WTC11 (cell line): ENCODE results near the gene KIF19.

Experiments
- CTCF ChIP-seq: fragments of 200-600 bp; IDR thresholded peaks from 2 replicates; pipeline ENCODE4 v1.8.0; 2022; ENCODE audit warnings: antibody characterized with exemption
- ETV6 ChIP-seq: sonication (generic); formaldehyde crosslinking; IDR thresholded peaks from 2 replicates; pipeline ENCODE4 v1.8.1; 2022; ENCODE audit warnings: mild to moderate bottlenecking, missing genetic modification reagents
- JUN ChIP-seq: sonication (generic); formaldehyde crosslinking; IDR thresholded peaks from 2 replicates; pipeline ENCODE4 v1.8.0; 2023; ENCODE audit warnings: mild to moderate bottlenecking, missing genetic modification reagents

- TF ChIP-seq CTCF, result no peak
- no peak for TF ChIP-seq JUN (CRISPR knock-in tag)
- TF ChIP-seq ETV6 (CRISPR knock-in tag), result no peak
These were observed 48.1 kb upstream of the KIF19 start for GRCh38 chr17:74277935-74278334.
